ENCODE data around the gene VWA8.

DNA sequence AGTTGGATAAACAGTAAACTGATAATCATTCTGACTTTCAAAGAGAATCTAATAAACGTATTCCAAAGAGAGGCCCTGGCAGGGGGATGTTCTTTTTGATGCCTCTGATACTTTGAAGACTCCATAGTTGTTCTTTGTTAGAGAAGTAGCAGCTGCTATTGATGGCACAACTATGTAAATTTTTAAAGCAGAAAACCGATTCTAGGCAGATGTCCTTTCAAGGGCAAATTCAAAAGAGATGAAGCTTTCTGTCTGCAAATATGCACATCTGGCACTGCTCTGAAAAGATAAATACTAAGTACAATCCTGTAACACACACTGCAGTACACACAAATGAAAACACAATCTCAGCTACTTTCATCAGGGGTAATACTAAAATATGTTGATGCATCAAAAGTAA is 250.1 kb downstream of the VWA8 start:
- TF ChIP-seq, protein P1, sequence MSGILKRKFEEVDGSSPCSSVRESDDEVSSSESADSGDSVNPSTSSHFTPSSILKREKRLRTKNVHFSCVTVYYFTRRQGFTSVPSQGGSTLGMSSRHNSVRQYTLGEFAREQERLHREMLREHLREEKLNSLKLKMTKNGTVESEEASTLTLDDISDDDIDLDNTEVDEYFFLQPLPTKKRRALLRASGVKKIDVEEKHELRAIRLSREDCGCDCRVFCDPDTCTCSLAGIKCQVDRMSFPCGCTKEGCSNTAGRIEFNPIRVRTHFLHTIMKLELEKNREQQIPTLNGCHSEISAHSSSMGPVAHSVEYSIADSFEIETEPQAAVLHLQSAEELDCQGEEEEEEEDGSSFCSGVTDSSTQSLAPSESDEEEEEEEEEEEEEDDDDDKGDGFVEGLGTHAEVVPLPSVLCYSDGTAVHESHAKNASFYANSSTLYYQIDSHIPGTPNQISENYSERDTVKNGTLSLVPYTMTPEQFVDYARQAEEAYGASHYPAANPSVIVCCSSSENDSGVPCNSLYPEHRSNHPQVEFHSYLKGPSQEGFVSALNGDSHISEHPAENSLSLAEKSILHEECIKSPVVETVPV (CRISPR knock-in tag; IDR thresholded peaks at IDR 0.05) = no peak
- TF ChIP-seq ZNF70 (CRISPR knock-in tag; IDR thresholded peaks at IDR 0.05) (no peak), ZNF565 (CRISPR knock-in tag; conservative IDR thresholded peaks at IDR 0.05; ENCODE audit: low read depth) (no peak), OSR1 (CRISPR knock-in tag; IDR thresholded peaks at IDR 0.05) (no peak), ZFP30 (CRISPR knock-in tag; IDR thresholded peaks at IDR 0.05) (no peak)
